G401 (cell line): Measurements from ENCODE around the gene LRRTM4. TPM values are rescaled to one million over a fixed set of nuclear protein-coding genes. Genes with fewer than 3 reads are reported as not detected.
"Not testable (repeated sequence)": the region's sequence is repeated elsewhere in the genome, so short reads cannot be mapped to it uniquely, and the experiment has no call there.

ENCODE experiments used
- DNase-seq: peaks from one replicate; pipeline ENCODE4 v3.0.0-alpha.2; 2015; ENCODE audit warnings: low spot score
- in situ Hi-C: cut with HindIII; loops from 2 replicates; pipeline ENCODE4 v1.10.0; 2016; ENCODE audit warnings: low sequenced_read_pairs, mixed read lengths
- total RNA-seq: library from RNA; depleted of rRNA; stranded (reverse); fragments of >200 nt; shearing (Covaris generic); gene quantifications from 2 replicates; pipeline ENCODE4 v1.2.3, GENCODE V29; 2014

Gene LRRTM4
- total RNA-seq, 1 experiment from 2014 or later = not detected

DNA sequence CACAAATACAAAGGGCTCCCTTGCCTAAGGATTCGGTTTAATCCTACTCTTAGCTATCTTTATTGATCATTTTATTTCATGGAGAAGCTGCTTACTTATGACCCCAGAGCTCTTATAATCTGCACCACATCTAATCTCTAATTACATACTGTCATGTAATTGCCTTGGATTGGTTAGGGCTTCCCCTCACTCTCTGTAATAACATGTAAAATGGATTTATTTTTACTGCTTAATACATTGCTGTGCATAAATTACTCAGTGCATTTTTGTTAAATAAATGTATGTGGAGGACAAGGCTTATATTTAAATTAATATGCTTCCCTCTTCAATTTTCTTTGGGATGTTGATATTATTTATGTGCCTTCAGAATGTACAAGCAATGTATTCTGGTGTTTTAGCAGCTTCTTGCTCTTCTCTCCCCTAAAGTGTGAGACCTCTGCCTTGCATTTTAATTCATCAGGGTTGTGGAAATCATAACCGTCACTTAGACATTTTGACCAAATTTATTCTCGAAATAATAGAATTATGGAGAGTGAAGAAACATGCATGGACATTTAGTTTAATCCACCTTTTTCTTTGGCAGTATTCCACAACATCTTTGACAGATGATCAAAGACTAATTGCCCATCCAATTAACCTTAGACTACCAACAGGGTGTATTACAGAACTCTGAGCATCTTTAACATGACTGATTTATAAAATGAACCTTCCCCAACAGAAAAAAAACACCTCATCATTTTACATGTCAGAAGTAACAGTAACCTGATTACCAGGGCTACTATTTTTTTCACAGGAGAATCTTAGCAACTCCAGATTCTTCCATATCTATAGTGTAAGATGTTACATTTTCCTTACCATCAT lies 692.6 kb downstream of the LRRTM4 start:
- no peak for DNase-seq
- in situ Hi-C loops = no loop called here

GRCh38 chr2:76826691-76827090 lies 695.5 kb downstream of the LRRTM4 start:
- DNase-seq = no peak
- in situ Hi-C loops = no loop called here

DNA sequence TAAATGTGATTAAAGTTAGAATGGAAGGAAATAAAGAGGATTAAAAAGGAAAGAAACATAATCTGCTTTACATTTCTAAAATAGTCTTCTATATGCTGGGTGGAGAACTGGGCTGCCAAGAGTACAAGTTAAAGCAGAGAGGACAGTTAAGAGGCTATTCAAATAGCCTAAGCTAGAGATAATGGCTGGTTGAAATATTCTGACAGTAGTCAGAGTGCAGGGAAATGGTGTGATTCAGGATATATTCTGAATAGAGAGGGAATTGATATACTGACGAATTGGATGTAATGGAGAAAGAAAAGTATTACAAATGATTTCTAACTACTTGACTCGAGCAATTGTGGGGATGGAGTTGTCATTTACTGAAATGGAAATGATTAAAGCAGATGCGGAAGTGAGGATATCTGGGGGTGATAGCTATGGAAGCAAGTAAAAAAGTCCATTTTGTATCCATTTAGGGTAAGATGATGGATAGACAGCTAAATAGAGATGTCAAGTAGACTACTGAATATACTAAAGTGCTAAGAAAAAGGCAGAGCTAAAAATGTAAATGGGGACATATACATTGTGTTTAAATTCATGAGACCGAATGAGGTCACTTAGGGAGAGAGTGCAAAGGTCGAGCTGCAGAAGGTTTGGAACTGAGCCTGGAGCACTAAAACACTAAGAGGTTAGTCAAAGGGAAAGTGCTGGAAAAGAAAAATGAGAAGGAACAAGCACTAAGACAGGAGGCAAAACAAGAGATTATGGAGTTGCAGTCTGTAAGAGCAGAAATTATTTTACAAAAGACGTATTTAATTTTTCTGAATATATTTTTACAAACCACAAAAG lies 696.8 kb downstream of the LRRTM4 start:
- DNase-seq = no peak
- in situ Hi-C loops = no loop called here

- no peak for DNase-seq
- in situ Hi-C loops = no loop called here
Measured at GRCh38 chr2:76821731-76822130, 700.4 kb downstream of the LRRTM4 start.

GRCh38 chr2:76813084-76813483 lies 709.1 kb downstream of the LRRTM4 start:
- in situ Hi-C loops = no loop called here
- no peak for DNase-seq

- in situ Hi-C loops = no loop called here
- DNase-seq = no peak
Measured at GRCh38 chr2:76812156-76812555, 710.0 kb downstream of the LRRTM4 start.

- DNase-seq = no peak
- in situ Hi-C loops = no loop called here
Measured at GRCh38 chr2:76809136-76809535, 713.0 kb downstream of the LRRTM4 start.

GRCh38 chr2:76808732-76809131 lies 713.4 kb downstream of the LRRTM4 start:
- no peak for DNase-seq
- in situ Hi-C loops = no loop called here

- DNase-seq = no peak
- in situ Hi-C loops = no loop called here
Measured at GRCh38 chr2:76793647-76794334, 728.4 kb downstream of the LRRTM4 start.

DNA sequence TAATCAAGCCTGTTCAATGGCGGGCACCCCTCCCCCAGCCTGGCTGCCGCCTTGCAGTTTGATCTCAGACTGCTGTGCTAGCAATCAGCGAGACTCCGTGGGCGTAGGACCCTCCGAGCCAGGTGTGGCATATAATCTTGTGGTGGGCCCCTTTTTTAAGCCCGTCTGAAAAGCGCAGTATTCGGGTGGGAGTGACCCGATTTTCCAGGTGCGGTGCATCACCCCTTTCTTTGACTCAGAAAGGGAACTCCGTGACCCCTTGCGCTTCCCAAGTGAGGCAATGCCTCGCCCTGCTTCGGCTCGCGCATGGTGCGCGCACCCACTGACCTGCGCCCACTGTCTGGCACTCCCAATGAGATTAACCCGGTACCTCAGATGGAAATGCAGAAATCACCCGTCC lies 740.9 kb downstream of the LRRTM4 start:
- DNase-seq, in situ Hi-C loops: not testable (repeated sequence)

GRCh38 chr2:76763276-76763675 lies 758.9 kb downstream of the LRRTM4 start:
- DNase-seq = no peak
- in situ Hi-C loops = no loop called here

DNA sequence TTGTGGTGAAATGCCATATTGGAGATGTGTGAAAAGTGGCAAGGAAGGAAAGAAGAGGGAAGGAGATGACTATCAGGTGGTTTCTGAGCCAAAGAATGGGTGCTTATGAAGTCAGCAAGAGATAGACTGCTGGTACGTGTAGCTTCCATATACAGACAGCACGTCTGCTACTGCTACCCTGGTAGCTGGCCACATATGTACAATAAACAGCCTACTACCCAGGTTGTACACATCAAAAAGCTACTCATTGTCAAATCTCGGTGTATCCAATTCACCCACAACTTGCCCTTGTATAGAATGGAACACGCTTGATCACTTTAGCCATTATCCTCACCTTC lies 761.8 kb downstream of the LRRTM4 start:
- no peak for DNase-seq
- in situ Hi-C loops = no loop called here

- no peak for DNase-seq
- in situ Hi-C loops = no loop called here
Measured at GRCh38 chr2:76759634-76760366, 762.4 kb downstream of the LRRTM4 start.

- DNase-seq = no peak
- in situ Hi-C loops = no loop called here
Measured at GRCh38 chr2:76752506-76752905, 769.7 kb downstream of the LRRTM4 start.

DNA sequence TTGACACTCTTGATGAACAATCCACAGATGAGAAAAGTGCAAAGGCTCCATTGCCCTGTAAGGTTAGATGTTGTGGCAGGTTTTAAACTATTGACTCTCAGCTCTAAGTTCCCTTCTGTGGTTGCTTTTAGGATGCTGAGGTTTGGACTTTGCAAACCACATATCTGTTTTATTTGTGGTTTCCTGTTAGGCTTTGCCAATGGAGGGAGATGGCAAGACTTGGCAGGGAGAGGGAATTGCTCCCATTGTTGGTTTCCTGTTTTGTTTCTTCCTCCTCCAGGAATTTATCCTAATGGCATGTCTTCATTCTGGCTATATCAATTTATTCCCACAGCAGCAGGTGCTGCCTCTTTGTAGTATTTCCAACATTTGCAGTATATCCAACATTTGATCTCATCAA lies 772.3 kb downstream of the LRRTM4 start:
- in situ Hi-C loops = no loop called here

GRCh38 chr2:76748581-76749296 lies 773.4 kb downstream of the LRRTM4 start:
- DNase-seq = no peak
- in situ Hi-C loops = no loop called here

More for the DNA sequence above, 772.3 kb downstream of the LRRTM4 start:
- DNase-seq = no peak

- DNase-seq = no peak
- in situ Hi-C loops = no loop called here
Measured at GRCh38 chr2:76745605-76746004, 776.6 kb downstream of the LRRTM4 start.

DNA sequence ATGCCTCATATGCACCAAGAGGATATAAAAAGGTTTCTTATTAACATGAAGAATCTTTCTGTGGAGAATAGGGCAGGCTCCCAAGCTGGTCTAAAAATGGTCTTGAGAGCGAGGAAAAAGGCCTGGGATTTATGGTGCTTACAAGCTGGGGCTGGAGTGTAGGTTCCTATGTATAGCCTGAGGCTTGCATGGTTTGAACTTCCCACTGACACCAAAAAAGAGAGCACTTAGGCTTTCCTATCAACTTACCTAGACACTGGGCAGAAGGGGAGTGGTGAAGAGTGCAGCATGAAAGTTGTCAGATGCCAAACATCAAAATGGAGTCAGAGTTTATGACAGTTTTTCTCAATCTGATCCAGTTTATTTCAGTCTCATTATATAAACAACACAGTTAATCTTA lies 784.6 kb downstream of the LRRTM4 start:
- DNase-seq = no peak
- in situ Hi-C loops = no loop called here

GRCh38 chr2:76733736-76734135 lies 788.4 kb downstream of the LRRTM4 start:
- DNase-seq = no peak
- in situ Hi-C loops = no loop called here
